Stimulated activated CD4-positive, alpha-beta T cell treated with anti-CD3 and anti-CD28 coated beads, Interleukin-4, amount 100 ng/mL, for 24 hours (primary cell): ENCODE measurements around the gene TNFSF8.

Source experiments
- DNase-seq: peaks from one replicate; pipeline ENCODE4 v3.0.0-alpha.2; 2020

The TNFSF8 gene

DNA sequence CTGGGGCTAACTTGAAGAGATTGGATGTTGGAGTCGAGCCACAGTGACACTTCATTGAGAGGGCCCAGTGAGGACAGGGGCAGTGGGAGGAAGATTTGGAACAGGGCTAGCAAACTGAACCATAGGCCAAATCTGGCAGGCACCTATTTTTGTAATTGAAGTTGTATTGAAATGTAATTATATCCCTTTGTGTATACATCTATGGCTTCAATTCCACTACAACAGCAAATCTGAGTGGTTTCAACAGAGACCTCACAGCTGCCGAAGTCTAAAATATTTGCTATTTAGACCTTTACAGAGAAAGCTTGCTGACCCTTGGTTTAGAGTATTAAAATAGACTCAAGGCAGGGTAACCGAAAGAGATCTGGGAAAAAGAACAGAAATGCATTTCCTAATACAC lies 4.7 kb upstream of the TNFSF8 start:
- DNase-seq, result no peak

DNA sequence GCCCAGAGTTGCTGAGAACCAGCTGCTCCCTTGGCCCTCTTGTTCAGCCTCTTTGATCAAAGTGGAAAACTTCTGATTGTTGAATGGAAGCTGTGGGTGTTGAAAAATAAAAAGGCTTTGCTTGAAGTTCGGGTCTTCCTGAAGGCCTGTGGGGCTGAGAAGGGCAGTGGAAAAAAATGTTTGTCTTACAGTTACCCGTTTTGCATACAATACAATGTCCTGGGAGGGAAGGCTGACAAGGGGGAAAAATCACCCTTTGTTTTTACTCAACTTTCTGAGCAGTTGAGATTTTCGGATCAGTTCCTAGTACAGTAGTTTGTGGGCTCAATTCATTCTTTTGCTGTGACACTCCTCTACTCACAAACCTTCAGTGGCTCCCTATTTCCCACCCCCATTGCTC lies 2.1 kb upstream of the TNFSF8 start:
- no peak for DNase-seq

DNA sequence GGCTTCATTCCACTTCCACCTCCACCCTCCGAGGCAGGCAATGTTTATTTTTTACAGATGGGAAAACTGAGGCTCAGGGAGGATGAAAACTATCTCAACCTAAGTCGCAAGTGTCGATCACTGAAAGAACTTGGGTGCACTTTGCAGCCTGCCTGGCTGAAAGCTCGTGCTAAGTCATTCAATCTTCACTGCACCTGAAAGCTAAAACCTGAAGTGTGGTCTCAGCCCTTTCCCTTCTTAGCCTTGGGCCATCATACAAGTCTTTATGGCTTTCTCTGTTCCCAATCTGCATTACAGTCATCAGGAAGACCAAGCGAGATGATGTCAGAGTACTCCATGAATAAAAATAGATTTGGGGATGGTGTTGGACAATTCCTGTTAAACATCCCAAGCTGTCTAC lies 1.0 kb upstream of the TNFSF8 start:
- no peak for DNase-seq

DNA sequence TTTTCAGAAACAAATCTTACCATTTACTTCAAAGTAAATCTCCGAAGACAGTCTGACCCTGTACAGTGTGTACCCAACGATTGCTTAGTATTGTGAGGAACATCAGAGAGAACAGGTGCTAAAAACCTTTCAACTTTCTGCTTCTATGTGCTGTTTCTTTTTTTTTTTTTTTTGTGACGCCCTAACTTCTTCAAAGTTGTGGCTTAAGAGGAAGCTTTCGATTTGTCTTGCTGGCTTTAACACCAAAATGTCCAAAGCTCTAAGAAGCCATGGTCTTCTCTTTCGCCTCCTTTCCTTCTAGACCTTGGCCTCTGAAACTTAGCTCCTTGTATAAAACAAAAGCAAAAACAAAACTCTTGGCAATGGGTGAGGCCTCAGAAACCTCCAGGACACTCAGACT lies 1.2 kb downstream of the TNFSF8 start:
- DNase-seq, result no peak

DNA sequence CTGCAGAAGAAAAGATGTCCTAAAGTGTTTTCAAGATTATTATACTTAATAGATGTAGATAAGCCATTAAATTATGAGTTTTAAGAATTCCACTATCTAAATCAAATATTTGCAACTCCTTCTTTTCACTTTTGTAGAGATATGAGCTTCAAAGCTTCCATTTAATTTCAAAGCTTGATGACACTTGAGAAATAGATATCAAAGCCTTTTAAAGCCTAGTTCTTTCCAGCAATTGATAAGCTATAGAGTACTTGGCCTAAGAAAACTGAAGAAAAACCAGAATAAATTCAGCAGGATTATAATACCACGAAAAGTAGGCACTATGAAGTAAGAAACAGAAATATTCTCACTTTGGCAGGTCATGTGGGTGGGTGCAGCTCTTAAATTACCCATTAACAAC lies 1.7 kb downstream of the TNFSF8 start:
- DNase-seq, result no peak

DNA sequence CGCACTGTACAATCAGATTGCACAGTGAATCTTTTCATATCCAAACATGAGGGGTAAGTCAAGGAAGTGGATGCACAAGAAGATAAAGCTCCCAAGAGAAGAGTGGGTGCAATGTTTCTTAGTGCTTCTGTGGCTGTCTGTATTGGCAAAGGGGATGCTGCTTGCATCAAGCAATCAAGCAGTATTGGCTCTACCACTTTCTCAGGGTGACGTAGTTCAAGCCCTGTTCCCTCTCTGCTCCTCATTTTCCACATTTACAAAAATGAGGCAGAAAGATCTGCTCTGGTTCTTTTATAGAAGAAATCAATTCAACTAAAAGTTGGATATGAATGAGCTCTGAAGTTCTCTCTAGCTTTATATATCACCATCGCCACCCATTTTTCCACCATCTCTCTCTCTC lies 2.3 kb downstream of the TNFSF8 start:
- no peak for DNase-seq

DNA sequence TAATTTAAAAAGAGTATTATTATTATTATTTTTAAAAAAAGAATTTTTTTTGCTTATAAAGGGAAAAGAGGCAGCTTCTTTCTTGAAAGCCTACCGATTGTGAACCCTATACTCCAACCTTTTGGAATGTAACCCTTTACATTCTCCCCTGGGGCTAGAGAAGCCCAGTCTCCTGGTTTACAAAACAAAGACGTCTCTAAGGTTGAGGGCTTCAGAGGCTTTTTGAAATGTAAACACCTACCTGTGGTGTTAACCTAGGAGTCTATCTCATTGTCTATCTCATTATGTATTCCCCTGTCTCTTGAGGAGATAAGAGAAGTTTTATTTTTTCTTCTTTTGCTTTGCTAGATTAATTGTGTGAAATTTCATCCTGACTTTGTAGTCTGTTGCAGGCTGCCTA lies 4.7 kb downstream of the TNFSF8 start:
- DNase-seq, result no peak

DNA sequence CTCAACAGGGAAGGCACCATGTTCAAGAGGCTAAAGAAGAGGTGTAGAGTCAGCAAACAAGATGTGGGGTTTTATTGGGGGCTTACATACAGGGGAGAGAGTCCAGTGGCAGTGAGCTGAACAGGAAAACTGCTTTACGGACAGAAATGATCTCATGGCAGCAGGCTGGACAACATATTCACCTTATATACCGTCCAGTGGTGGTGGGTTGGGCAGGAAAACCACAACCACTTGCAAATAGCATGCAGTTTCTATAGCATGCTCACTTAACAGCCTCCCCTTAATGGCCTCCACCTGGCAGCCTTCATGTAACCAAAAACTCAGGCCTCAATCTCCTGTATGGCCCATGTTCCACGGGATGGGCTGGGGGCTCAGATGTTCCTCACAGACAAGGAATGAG lies 5.4 kb downstream of the TNFSF8 start:
- DNase-seq, result no peak

DNA sequence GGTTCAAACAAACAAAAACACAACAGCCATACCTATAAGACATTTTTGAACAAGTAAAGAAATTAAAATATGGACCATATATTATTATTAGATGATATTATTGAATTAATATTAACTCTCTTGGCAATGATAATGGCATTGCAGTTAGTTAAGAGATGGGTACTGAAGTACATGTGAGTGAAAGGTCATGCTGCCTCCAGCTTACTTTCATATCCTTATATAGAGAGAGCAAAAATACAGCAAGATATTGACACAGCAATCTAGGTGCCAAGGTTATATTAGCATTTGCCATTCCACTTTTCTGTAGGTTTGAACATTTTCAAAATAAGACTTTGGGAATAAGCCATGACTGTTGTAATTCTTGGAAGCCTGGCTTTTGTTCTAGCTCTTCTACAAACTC lies 6.1 kb downstream of the TNFSF8 start:
- no peak for DNase-seq

DNA sequence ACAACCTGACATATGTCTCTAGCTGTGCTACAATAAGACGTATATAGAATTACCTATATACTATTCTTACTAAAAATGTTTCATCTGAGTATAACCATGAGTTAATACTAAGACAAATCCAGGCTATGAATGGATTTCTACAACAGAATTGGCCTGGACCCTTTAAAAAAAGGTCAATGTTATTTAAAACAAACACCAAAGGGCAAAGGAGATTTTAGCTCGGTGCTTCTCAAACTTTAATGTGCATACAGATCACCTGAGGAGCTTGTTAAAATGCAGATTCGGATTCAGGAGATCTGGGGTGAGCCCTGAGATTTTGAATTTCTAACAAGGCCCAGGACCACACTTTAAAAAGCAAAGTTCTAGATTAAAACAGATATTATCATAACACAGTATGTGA lies 6.5 kb downstream of the TNFSF8 start:
- DNase-seq, result no peak

DNA sequence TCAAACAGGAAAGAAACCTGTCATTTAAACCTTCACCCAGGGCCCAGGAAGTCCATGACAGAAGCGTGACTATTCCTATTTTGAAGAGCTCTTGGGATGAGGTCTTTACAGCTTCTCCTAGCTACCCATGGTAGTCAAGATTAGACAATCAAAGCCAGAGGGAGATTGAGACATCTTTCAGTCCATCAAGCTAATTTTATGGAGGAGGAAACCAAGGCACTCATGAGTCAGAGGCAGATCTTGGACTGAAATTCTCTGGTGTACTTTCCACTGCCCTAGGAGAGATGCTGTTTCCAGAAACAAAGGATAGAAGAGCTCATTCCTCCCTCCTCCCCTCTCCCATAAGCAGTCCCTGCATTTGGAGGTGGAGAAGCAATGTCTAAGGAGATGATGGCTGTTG lies 9.2 kb downstream of the TNFSF8 start:
- DNase-seq, result no peak

DNA sequence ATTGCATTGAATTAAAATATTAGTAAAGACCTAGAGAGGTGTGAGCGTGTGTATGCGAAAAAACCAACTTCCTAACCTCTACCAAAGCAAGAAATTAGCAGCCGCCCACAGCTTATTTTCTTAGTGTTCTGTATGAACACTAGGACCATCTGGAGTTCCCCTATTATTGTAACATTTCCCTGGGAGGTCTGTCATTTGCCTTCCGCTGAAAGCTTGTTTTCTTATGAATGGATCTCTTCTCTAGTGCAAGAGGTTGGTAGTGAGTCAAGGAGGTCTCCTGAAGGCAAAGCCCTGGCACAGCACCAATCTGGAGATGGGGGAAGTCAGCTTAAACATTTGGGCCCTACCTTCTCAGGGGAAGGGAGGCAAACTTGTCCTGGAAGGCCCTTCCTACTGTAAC lies 10.8 kb downstream of the TNFSF8 start:
- peak; percentile 34 for DNase-seq

DNA sequence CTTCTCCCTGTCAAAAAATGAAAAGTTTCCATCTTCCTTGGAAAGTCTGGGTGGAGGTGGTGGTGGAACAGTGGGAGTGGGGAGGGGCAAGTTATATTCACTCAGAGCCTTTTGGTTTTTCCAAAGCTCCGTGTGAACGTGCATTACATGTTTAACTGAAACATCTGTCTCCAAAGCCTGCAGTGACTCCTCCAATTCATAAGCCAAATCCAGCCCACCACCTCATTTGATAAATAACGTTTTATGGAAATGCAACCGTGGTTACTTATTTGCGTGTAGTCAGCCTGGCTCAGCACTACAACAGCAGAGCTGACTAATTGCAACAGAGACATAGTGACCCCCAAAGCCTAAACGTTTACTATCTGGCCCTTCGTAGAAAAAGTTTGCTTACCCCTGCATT lies 13.9 kb downstream of the TNFSF8 start:
- no peak for DNase-seq

DNA sequence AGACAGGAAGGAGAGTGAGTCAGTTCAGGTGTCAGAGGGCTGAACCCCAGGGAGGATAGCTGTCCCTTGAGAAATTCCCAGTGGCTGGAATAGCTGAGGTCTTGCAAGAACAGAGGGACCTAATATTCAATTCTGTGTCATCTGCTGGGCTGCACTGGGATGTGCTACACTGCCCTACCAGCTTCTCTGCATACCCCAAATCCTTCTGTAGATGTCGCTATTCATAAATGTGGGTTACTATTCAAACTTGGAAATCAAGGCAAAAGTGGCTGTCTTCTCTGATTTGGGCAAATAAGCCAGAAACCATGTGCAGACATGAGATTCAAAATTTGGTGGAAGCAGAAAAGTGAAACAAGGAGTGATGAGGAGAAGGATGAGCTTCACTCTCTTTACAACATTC lies 16.3 kb downstream of the TNFSF8 start:
- no peak for DNase-seq

DNA sequence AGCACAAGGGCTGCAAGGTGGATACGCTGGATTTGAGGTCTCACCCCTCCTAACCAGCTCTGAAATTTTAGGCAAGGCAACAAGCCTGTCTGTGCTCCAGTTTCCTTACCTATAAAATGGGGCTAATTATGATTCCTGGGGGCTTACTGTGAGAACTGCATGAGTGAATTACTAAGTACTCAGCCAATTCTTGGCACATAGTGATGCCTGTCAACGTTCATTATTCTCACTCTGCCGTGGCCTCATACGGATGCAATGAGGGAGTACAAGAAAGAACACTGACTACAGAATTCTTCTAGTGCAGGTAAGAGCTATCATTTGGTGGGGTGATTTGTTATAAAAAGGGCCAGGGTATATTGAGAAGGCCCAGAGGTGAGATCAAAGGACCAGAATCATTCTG lies 16.7 kb downstream of the TNFSF8 start:
- no peak for DNase-seq

DNA sequence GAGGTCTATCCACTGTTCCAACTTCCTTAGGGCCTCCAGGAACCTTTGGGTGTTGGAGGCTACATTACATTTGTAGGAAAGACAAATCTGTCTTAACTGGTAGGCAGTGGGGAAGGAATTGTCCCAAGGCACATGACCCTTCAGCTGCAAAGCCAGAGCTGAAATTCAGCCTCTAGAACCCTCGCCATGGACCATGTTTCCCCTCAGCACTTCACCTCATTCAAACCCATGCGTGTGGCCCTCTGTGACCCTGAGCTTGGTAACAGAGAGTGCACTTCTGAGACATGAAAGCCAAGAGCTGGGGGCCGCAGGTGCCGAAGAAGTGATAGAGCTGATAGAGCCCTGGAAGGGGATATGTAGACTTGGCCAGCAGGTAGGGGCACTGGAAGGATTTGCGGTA lies 17.2 kb downstream of the TNFSF8 start:
- DNase-seq, result no peak

DNA sequence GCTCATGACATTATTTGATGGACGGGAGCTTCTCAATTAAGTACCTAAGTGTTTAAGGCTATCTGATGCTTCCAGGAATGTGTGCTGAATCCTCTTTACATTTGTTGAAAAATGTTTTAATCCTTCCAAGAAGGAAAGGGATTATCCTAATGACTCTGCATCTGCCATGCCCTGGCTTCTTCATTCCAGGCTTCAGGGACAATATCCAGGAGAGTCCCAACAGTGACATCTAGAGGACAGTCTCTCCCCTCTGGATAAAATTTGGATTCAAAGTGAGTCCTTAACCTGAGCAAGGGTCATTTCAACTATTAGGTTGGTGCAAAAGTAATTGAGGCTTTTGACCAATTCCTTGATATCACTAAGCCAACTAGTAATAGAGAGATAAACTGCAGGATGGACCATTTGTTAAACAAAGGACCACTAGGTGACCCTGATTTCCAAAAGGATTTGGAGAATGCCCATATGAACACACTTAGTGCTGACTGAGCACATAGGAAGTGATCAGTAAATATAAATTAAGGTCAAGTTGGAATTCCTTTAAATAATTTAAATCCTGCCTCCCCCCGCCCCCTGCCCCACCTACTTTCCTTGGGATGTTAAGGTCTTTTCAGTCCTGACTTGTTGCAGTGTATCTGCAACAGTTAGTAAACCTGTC lies 19.1 kb downstream of the TNFSF8 start:
- DNase-seq, result no peak

DNA sequence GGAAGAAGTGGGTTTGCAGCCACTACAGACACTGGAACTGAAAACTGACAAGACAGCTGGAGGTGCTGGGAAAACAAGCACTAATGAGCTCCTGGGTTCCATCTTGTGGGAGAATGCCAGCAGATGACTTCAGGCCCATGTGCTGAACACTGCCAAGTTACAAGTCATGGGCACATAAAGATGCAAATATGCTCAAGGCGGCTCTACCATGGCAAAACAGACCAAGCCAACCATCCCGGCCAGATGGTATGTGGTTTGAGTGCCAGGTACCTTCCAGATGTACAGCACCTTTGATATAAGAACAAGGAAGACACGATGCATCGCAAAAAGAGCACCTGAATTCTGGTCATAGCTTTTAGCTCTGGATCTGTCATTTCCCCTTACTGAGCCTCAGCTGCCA lies 19.9 kb downstream of the TNFSF8 start:
- DNase-seq, result no peak

DNA sequence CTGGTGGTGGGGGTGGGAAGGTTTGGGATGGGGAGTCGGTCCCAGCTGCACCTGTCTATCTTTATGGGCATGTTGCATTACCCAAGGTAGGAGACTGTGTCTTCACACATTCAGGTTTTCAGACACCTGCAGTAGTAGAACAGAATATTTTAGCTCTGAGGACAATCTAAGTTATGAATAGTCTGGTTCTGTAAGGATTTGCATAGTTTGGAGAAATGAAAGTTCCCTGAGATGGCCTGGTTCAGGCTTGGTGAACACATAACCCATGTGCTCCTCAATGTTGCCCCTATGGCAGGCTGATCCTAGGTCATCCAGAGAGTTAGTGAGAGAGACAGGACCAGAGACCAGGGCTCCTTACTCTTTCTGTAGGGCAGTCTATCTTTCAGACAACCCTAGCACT lies 20.7 kb downstream of the TNFSF8 start:
- no peak for DNase-seq

DNA sequence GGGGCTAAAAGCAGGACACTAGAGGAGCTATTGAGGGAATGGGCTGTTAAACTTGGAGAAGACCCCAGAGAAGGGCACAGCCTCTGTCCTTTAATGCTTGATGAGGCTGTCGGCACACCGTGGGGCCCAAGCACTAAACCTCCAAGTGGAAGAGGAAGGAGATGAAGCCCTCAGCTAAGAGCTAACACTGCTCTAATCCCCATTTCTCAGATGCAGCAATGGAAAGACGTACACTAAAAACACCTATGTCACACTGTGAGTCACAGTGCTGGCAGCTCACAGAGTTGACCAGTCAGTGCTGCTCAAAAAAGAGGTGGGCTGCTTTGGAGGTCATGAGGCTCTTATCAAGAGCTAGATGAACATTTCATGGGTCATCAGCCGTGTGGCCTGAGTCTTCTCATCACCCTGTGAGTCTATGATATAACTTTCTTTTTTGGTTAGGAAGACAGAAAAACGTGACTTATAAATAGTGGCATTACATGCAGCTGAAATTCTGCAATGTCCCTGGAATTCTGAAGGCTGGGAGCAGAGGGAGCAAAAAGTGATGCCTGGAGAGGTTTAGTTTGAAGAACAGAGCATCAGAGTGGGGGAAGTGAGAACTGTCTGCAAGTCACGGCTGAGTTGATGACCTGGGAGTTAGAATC lies 21.5 kb downstream of the TNFSF8 start:
- peak; percentile 31 for DNase-seq

DNA sequence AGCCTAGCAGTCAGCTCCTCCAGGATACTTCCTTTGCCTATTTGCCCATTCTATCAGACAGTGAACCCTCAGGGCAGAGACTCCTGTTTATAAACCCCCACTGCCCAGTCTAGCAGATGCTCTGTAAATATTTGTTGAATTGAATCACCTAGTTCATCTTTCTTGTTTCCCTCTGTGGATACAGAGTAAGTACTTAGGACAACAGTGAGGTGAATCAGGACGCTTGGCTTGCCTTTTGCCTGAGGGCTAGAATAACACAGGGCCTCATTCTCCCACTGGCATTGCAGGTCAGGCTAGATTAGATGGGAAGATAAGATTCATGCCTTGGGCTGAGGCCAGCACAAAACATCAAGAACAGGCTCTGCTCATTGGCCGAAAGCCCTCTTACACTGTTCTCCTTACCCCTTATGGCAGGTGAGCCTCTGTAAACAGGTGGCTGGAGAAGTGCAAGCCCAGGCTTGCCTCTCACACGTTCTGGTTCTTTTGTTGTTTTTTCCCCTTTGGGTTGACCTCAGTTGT lies 22.2 kb downstream of the TNFSF8 start:
- DNase-seq, result no peak

DNA sequence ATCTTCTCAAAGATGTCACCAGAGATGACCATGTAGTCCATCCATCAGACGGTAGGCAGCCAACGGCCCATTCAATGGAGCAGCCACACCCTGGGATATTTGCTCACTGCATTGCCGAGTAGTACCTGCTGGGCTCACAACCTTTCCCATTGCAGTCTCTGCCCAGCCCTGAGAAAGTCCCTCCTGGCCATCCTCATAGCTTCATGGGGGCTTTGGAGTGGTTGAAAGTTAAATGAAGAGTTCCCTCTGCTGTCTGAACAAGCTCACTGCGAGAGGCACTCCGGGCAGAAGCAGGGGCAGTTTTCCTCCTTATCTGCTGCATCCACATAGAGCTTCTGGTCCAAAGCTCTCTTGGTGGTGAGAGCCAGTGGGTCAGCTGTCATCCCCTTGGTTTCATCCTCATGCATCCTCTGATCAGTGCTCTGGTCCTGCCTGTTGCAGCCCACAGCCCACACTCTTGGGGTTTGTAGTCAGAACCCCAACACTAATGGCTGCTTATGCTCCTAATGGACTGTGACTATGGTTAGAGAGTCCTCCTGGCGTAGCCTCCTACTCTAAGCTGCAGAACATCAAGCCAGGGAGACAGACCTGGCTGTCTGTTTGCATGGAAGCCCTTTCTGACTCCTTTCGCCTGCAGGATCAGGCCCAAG lies 23.3 kb downstream of the TNFSF8 start:
- DNase-seq, result no peak

DNA sequence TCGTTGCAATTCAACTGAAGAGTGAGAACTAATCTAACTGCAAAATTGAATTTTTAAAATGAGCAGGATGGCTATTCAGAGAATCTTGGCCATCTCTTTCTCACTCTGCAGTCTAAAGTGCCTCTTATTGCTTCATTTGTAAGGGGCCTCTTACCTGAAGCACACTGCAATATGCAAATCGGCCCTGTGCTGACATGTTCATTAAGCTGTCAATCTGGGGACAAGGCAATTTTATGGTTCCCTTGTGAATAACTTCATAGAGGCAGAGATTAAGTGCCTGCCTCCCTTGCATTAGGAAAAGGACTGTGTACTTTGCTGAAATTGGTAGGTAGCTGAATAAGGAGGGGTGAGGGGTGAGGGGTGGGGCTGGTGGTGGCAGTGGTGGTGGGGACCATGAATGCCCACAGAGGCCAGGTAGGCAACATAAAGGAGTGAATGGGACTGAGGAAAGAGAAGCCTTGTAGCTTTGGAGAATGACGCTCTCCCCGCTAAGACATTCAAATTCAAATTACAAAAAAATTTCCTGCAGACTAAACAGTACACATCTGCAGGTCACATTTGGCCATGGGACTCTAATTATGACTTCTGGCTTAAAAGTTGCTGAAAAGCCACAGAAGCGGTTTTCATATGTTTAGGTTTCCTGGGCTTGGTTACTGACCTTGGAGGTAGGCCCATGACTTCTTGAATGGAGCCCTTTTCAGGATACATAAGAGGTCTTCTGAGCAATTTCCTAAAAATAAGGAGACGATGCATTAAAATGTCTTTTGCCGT lies 25.0 kb downstream of the TNFSF8 start:
- DNase-seq, result no peak
